GM11168 (cell line): ENCODE results near the gene CTSW.
"Not testable (repeated sequence)": the region's sequence is repeated elsewhere in the genome, so short reads cannot be mapped to it uniquely, and the experiment has no call there.

Source experiments
- in situ Hi-C: fragments of 300-500 bp; cut with MboI; formaldehyde crosslinking; loops from one replicate; pipeline ENCODE4 v1.12.0; 2022; ENCODE audit warnings: low sequenced_read_pairs; ENCODE audit not compliant: unreplicated experiment

Gene CTSW

GRCh38 chr11:65883786-65884715 lies 4.4 kb downstream of the CTSW start:
- in situ Hi-C loops, result loop anchor here (5.0 kb wide), 1 partner anchor 108 kb away; no protein-coding TSS in a partner anchor

DNA sequence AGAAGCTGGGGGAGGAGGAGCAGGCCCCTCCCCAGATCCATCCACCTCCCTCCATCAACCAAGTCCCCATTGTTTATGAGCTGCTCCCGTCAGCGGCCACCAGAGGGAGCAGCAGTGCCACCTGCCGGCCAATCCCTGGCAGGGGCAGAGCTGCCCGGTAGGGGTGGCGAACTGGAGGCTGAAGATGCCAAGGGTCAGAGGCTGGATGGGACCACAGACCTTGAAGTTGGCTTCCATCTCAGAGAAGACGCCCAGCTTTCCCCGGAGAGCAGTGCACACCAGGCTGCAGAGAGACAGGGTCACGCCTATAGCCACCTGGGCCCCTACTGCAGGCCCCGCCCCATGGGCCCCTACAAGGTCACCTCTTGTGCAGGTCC lies 5.1 kb downstream of the CTSW start:
- in situ Hi-C loops, result loop anchor here (5.0 kb wide), 1 partner anchor 108 kb away; no protein-coding TSS in a partner anchor

GRCh38 chr11:65885231-65885630 lies 5.6 kb downstream of the CTSW start:
- in situ Hi-C loops, result no loop called here

GRCh38 chr11:65885808-65886536 lies 6.3 kb downstream of the CTSW start:
- in situ Hi-C loops, result no loop called here

DNA sequence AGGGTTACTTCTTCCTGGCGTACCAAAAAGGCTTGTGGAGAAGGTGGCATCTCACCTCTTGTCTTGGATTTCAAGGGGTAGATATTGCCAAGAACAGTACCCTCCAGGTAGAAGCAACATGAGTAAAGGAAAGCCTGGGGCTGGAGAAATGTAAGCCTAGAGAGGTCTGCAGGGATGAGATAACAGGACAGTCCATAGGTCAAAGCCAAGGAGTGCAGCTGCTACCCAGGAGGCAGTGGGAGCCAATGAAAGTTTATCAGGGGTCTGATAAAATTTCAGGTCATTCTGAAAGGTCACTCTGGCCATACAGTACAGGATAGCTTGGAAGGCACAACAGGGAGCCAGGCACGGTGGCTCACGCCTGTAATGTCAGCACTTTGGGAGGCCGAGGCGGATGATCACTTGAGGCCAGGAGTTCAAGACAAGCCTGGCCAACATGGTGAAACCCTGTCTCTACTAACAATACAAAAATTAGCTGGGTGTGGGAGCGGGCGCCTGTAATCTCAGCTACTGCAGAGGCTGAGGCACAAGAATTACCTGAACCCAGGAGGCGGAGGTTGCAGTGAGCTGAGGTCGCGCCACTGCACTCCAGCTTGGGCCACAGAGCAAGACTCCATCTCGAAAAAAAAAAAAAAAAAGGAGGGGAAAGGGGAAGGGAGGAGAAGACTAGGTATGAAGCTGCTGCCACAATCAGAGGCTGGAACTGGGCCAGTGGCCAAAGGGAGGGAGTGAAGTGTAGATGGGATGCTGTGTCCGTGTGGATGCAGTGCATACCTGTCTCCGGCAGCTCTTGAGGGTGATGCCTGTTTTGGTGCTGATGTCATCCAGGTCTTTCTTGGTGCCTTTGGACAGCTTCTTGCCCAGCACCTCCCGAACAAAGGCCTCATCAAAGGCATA lies 7.4 kb downstream of the CTSW start:
- in situ Hi-C loops, result no loop called here

GRCh38 chr11:65887723-65888162 lies 8.1 kb downstream of the CTSW start:
- in situ Hi-C loops, result no loop called here

GRCh38 chr11:65888163-65888814 lies 8.7 kb downstream of the CTSW start, which contains the start of gene FIBP:
FIBP (minus strand) TSS chr11:65888471; CDS start chr11:65888418, 53 bp downstream.
- in situ Hi-C loops, result no loop called here

DNA sequence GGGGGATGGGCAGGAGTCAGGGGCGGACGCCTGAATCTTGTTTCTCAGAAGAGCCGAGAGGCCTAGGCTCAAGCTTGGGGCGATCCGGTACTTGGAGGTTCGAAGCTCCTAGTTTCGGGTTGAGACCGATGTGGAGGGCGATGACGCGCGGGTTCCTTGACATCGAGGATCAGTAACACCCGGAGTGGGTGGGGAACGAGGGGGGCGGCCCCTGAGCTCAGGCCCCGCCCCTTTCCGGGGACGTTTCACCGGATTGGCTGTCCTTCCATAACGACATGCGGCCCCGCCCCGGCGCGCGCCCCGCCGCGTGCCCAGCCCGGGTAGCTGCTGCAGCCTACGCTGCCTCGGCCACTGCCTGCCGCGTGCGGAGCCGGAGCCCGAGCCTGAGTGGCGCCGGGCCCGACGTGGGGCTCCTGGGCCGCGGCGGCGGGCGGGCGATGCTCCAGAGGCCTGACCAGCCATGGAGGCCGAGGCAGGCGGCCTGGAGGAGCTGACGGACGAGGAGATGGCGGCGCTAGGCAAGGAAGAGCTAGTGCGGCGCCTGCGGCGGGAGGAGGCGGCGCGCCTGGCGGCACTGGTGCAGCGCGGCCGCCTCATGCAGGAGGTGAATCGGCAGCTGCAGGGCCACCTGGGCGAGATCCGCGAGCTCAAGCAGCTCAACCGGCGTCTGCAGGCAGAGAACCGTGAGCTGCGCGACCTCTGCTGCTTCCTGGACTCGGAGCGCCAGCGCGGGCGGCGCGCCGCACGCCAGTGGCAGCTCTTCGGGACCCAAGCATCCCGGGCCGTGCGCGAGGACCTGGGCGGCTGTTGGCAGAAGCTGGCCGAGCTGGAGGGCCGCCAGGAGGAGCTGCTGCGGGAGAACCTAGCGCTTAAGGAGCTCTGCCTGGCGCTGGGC lies 10.9 kb downstream of the CTSW start, which contains the start of gene CCDC85B:
Gene CCDC85B, plus strand, starts transcription at position 350 of the 895 bp plus-strand sequence. Its CDS starts 111 bp downstream, at position 461.
- in situ Hi-C loops, result no loop called here

DNA sequence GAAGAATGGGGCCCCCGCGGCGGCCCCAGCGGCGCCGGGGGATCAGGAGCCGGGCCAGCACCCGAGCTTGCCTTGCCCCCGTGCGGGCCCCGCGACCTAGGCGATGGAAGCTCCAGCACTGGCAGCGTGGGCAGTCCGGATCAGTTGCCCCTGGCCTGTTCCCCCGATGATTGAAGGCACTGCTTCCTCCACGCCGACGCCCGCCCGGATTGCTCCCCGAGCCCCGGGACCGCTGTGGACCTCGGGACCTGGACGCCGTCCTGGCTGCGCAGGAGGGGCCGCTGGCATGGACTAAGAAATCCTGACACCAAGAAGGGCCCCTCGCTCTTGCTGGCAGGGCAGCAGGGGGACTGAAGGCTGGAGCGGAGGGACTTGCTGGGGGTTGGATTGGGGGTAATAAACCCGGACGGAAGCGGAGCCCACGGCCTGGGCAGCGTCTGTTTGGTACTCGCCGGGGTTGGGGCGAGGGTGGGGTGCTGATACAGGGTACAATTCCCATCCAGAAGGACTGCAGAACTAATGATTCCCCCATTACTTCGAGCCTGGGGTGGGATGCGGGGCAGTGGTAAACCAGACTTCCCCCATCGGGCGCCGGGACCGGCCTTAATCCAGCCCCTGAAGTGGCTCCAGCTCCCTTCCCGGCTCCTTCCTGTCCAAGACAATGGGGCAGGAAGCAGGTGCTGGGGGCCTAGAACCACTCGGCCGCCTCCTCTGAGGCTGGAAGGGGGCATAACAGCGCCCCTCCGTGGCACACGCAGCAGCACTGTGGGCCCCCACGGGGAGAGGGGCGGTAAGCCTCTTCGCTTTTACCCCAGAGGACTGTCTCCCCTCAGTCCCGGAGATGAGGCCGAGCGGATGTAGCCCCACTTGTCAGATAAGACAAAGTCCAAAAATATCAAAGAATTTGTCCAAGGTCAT lies 11.8 kb downstream of the CTSW start:
- in situ Hi-C loops, result no loop called here

- in situ Hi-C loops, result not testable (repeated sequence)
These were observed 12.5 kb downstream of the CTSW start for GRCh38 chr11:65892137-65892540.

DNA sequence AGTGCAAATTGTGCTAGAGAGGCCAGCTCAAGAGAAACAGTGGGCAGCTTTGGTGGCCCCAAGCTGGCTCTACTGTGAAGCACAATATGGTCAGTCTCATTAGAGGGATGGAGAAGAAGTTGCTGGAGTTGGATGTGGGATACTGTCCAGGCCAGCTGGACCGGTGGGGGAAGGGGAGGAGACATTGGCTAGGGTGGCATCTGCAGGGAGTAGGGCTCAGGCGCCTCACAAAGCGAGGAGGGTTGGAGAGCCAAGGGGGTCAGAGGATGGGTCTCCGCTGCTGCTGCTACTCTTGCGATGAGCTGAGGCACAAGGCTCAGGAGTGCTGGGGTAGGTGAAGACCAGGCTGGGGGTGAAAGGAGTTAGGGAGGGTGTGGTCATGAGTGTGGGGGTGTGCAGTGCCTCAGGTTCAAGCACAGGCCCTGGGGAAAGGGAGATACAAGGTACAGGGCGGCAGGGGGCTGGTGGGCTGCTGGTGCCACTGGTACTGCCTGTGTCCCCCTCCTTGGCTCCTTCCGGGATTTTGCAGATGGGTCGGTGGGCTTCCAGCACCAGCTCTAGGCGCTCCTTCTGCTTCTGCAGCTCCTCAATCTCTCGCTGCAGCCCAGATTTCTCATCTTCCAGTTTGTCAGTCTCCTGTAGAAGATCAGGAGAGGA lies 13.2 kb downstream of the CTSW start:
- in situ Hi-C loops, result no loop called here

DNA sequence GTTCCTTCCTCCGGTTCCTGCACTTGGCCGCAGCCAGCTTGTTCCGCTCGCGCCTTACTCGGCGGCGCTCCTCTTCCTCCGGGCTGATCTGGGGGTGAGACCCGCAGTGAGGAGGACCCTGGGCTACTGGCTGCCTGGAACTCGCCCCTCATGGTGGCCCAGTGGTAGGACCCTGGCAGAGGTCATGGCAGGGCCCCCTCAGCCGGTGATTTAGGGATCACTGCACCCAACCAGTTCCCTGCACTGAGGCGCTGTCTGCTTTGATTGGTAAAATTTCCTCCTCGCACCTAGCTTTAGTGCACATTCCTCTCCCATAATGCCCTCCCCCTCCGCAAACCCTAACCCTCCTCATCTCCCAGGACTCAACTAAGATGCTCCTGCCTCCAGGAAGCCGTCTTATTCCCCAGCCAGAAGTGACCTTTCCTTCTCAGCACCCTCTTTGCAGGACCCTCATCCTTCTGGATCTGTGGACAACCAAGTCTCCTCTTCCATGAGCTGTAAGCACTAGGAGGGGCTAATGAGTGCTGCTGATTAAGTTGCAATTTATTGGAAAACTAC lies 14.5 kb downstream of the CTSW start:
- in situ Hi-C loops, result no loop called here

DNA sequence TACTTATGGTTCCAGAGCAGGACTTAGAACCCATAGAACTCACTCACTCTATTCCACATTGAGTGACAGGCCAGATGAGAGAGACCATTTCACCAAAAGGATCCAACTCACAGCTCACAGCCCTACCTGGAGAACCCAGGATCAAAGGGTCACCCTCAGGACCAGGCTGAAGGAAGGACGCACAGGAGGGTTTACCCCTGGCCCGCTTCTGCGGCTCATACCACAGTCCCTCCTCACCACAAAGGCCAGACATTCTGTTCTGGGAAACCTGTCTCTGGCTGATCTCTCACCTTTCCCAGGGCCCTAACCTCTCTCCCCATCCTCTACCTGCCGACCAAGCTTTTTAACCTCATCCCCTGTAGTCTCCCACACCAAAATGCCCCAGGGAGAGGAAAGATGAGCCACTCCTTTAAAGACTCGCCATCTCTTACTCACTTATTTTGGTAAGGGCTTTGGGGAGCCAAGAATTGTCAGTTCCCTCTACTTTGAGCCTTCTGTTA lies 15.9 kb downstream of the CTSW start:
- in situ Hi-C loops, result no loop called here

DNA sequence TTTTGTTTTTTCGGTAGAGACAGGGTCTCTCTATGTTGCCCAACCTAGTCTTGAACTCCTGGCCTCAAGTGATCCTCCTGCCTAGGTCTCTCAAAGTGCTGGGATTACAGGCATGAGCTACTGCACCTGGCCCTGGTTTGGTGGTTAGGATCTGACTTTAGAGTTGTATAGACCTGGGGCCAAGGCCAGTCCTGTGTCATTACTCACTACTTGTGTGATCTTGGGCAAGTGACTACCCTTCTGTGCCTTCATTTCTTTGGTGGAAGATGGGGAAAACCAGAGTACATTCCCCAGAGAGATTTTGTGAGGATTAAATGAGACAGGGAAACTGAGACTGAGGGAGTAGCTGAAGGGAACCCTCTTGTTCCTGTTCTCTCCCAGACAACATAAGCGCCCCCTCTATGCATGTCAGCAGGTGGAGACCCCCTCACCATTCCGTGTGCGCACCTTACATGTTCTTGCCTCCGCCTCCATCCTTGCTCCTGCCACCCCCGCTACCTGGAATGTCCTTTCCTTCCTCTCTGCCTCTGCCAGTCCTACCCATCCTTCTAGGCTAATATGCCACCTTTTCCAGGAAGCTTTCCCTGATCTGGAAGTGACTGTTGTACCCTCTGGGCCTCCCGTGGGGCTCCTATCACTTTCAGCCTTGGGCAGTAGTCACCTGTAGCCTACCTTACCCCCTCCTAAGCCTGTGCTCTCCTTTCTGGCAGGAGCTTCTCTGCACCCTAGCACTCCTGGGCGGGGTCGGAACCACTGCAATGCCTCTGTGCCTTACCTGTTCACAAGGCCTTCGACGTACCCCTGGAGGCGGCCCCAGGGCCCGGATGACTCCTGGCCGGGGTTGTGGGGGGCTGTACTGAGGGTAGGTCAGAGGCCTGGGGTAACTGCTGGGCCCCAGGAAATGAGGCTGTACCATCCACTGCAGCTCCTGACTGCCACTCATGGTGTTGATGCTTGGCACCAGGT lies 16.7 kb downstream of the CTSW start:
- in situ Hi-C loops, result no loop called here

GRCh38 chr11:65897020-65897471 lies 17.4 kb downstream of the CTSW start:
- in situ Hi-C loops, result no loop called here
